Measurements from ENCODE around the gene ZNF565.
A peak's percentile ranks its signal among the peaks of the same experiment; 100 is the strongest.
"Not testable (repeated sequence)": the region's sequence is repeated elsewhere in the genome, so short reads cannot be mapped to it uniquely, and the experiment has no call there.

Gene ZNF565

DNA sequence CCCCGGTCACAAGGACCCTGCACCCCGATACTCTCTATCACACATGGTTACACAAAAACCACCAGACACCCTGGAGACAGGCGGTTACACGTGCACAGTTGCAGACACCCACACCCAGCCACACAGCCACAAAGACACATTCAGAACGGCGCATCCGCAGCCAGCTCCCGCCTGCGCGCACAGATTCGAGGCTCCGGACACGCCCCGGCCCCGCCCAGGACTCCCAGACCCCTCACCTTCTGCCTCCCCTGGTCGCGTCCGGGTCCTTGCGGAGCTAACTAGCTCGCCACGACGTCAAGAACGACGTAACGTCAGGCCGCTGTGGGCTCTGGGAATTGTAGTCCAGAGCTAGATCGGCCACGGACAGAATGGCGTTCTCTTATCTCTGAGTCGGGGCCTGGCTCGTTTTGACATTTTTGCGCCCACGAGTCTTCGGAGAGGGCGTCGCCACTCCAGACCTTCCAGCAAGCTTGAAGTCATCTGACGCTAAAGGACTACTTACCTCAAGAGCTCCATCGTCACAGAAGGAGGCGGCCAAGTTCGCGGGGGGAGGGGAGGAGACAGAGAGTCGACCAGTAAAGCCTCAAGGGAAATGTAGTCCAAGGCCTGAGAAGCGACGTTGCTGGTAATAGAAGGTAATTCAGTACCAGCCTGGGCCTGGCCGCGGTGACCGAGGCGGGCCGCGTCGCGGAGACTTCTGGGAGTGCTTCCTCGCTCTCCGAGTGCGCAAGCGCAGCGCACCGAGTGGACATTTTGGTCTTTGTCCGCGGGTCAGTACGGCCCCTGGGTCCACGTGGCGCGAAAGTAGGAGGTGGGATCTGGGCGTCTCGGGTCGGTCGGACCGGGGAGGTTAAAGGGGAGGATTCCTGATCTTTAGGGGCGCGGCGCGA is at the start of gene ZNF565, which contains the start of gene ZNF146:
TSS of gene ZNF565 (minus strand) at position 280 of the 890 bp plus-strand sequence. CDS start 12,680 bp downstream, outside the sequence.
TSS of gene ZNF146 (plus strand) at position 721 of the 890 bp plus-strand sequence. CDS start 21,335 bp downstream, outside the sequence.
- peak; percentile 99 for DNase-seq (ENCODE audit: low read depth)

DNA sequence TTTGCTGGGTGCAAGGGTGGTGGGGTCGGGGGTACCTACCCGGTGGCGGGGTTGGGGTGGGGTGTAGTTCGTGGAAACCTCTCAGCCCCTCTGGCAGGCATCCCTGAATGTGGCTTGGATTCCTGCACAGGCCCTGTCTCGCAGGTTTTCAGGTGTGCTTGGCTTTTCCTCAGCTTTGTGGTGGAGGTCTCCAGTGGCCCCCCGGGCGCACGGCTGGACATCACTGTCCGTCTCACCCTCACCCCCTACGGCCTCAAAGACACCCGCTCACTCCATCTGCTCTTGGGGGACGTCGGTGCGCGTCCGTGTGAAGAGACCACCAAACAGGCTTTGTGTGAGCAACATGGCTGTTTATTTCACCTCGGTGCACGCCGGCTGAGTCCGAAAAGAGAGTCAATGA is 44.7 kb upstream of the ZNF565 start:
- no peak for DNase-seq (ENCODE audit: low read depth)

DNA sequence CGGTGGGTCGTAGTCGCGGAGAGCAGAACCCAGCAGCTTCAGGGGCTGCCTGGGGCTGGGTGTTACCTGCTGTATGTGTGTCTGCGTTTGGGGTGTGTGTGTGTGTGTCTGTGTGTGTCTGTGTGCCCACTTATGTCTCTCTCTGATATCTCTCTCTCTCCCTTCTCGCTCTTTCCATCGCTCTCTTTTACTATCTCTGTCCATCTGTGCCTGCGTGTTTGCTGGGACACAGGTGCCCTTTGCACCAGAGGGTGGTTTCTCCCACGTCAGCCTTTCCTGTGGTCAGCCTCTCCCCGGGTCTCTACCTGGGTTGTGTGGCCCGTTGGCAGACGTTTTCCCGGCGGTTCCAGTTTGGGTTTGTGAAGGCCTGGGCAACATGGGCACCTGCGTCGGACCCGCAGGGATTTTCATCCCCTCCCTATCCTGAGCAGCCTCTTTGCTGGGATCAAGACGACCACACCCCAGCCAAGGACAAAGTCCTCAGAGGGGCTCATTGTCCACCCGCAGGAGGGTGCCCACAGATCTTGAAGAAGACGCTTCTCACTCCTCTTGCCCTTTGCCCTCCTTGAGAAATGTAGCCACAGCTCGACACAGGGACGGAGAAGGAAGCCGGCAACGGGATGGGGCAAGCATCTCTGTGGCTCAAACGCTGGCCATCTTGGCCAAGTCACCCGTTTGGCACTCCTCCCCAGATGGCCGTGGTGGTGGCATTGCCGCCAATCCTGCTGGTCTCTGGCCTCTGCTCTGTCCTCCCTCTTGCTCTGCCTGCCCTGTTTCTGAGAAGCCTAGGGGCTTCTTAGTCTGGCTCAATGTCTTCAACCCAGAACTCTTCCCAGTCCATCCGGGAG is 43.8 kb upstream of the ZNF565 start:
- DNase-seq (ENCODE audit: low read depth), result no peak

DNA sequence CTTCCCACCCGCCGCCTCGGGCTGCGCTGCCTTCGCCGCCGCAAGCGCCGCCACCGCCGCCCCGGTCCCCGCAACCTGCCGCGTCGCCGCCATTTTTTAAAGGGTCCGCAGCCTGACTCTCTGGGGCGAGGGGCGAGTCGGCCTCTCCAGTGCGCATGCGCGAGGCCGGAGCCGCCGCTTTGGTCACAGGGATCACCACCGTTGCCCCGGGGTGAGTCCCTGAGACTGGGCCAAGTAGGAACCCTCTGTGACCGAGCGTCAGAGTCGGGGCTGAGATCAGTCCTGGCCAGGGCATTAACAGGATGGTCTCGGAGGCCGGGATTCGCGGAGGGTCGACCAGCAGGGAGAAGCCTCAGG is 43.0 kb upstream of the ZNF565 start:
- no peak for DNase-seq (ENCODE audit: low read depth)

DNA sequence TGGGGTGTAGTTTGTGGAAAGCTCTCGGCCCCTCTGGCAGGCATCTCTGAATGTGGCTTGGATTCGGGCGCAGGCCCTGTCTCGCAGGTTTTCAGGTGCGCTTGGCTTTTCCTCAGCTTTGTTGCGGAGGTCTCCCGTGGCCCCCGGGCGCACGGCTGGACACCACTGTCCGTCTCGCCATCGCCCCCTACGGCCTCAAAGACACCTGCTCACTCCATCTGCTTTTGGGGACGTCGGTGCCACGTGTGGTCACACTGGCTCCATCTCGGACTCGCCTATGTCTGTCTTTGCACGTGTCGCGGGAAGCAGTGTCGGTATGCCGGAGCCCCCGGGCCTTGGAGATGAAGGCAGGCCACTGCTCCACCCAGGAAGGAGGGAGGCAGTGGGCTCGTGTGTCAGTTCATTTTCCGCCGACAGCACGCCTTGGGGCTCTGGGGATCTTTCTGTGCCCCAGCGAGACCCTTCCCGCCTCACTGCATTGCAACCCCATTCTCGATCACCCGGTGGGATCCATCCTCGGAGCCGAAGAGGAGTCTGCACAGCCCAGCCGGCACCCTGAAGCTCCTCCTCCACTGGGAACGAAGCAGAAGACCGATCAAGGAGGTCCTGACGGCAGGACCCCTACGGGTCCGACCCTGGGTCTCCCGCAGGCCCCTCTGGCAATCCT is 42.5 kb upstream of the ZNF565 start:
- no peak for DNase-seq (ENCODE audit: low read depth)

DNA sequence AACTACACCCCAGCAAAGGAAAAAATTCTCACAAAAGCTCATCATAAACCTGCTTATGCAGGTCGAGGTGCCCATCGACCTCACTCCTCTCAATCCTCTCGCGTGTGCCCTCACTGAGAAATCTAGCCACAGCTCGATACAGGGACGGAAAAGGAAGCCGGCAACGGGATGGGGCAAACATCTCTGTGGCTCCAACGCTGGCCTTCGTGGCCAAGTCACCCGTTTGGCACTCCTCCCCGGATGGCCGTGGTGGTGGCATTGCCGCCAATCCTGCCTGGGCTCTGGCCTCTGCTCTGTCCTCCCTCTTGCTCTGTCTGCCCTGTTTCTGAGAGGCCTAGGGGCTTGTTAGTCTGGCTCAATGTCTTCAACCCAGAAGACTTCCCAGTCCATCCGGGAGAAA is 41.6 kb upstream of the ZNF565 start:
- DNase-seq (ENCODE audit: low read depth), result no peak

DNA sequence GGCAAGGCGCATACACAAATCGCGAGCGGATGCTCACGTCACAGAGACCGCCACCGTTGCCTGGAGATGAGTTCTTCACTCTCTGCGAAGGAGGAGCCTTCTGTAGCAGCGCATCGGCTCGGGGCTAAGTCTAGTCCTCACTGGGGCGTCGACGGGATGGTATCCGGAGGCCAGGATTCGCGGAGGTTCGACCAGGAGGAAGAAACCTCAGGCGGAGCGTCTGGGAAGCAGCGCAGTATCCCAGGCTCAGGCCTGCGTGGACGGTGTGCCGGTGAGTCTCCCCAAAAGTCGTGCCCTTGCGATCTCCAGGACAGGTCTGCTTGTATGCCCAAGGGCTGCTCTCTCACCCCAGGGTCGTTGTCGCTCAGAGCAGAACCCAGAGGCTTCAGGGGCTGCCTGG is 40.9 kb upstream of the ZNF565 start:
- DNase-seq (ENCODE audit: low read depth), result no peak

DNA sequence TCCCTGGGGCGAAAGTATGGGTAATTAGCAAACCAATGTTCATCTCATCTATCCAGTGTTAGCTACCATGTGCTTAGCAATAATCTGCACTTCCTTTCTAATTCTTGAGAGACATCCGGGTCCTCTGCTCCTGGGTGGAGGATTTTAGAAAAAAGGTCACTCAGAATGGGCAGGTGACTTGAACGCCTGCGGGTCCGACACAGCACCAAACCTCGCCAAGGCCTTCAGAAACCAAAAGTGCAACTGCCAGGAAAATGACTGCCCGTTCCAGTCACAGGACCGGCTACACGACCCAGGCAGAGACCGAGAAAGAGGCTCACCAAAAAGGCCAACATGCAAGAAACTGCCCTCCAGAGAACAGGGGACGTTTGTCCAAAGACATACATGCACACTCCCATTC is 40.4 kb upstream of the ZNF565 start:
- DNase-seq (ENCODE audit: low read depth), result no peak

DNA sequence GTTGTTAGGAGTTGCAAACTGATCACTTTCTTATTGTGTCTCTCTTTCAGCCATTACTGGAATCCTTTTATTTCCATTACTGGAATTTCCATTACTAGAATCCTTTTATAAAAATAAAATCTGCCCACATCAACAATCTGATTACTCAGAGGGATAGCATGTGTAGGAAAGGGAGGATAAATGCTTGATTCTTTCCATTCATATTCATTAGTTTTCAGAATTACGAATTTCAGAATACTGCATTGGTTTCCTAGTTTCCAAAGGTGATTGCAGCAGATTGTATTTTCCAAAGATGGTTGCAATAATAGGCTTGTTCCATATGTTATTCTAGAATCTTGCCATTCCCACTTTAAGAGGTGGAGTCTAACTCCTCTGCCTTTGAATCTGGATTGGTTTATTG is 37.6 kb upstream of the ZNF565 start:
- no peak for DNase-seq (ENCODE audit: low read depth)

DNA sequence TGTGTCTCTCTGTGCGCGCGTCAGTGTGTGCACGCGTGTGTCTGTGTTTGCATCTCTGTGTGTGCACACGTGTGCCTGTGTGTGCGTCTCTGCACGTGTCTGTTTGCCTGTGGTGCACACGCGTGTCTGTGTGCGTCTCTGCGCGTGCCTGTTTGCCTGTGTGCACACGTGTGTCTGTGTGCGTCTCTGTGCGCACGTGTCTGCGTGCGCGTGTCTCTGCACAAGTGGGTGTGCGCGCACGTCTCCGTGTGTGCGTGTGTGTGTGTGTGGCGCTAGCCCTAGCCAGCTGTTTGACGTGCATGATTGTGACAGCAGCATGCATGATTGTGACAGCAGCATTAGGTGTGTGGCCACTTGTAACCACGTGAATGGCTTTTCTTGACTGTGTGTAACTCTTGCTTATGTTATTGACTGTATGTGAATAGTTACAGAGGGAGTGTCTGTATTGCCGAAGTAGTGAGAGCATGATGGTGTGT is 31.6 kb upstream of the ZNF565 start:
- no peak for DNase-seq (ENCODE audit: low read depth)

DNA sequence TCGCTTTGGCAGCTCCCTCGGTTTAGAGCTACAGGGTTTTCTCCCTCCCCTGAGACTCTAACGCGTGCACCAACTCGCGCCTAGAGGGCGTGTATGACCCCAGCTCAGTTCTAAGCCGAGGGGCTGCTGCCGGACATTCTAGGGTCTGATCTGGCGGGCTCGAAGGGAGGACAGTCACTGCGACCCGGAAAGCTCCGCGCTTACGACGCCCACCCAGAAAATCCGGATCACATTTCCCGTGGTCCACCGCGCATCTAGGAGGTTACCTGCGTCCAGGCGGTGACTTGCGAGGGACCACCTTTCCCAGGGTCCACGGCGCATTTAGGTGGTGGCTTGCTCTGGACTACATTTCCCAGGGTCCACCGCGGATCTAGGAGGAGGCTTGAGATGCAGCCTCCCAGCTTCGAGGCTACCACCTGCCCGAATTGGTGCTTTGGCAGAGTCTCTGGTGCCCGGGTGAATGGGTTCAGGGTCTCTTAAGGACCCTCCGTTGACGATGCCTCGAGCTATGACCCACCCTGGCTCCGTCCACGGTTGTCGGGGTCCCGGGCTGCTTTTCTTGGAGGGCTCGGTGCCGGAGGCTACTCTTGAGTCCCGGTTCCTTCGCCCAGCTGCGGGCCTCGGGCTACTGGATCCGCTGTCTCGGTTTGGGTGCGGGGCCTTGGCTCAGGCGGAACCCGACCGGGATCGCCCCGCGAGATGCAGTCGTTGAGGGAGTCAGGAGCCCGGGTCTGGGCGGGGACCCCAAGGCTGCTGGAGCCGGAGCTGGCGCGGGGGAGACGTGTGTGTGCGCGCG is 30.9 kb upstream of the ZNF565 start:
- DNase-seq (ENCODE audit: low read depth), result no peak

DNA sequence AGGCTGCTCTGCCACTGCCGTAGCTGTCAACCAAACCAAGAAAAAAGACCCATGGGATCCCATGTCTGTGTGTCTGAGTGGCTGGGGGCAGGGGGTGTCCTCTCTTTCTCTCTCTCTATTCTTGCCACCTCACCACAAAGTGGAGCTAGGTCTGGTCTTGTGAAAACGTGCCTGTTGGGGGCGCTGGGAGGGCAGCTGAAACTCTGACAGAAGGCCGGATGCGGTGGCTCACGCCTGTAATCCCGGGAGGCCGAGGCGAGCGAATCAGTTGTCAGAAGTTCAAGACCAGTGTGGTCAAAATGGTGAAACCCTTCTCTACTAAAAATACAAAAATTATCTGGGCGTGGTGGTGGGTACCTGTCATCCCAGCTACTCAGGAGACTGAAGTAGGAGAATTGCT is 29.6 kb upstream of the ZNF565 start:
- no peak for DNase-seq (ENCODE audit: low read depth)

DNA sequence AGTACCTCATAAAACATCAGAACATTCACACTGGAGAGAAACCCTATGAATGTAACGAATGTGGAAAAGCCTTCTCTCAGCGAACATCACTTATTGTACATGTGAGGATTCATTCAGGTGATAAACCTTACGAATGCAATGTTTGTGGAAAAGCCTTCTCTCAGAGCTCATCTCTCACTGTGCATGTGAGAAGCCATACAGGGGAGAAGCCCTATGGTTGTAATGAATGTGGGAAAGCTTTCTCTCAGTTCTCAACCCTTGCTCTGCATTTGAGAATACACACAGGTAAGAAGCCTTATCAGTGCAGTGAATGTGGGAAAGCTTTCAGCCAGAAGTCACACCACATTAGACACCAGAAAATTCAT is 22.5 kb upstream of the ZNF565 start:
- DNase-seq (ENCODE audit: low read depth), result no peak

DNA sequence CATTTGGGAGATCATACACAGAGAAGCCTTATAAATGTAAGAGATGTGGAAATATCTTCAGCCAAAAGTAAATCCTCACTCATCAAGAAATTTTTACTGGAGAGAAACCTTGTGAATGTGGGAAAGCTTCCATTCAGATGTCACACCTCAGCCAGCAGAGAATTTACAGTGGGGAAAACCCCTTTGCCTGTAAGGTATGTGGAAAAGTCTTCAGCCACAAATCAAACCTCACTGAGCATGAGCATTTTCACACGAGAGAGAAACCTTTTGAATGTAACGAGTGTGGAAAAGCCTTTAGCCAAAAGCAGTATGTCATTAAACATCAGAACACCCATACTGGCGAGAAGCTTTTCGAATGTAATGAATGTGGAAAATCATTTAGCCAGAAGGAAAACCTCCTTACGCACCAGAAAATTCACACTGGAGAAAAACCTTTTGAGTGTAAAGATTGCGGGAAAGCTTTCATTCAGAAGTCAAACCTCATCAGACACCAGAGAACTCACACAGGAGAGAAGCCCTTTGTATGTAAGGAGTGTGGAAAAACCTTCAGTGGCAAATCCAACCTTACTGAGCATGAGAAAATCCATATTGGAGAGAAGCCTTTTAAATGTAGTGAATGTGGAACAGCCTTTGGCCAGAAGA is 22.0 kb upstream of the ZNF565 start:
- DNase-seq (ENCODE audit: low read depth), result no peak

DNA sequence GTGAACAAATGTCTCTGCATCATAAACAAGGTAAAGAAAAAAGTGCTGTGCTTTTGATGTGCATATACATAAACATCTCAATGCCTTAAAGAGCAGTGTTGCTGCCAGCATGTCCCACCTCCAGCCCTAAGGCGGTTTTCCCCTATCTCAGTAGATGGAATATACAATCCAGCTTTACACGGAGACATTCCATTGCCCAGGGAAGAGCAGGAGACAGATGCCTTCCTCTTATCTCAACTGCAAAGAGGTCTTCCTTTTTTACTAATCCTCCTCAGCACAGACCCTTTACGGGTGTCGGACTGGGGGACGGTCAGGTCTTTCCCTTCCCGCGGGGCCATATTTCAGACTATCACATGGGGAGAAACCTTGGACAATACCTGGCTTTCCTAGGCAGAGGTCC is 19.2 kb upstream of the ZNF565 start:
- DNase-seq (ENCODE audit: low read depth), result not testable (repeated sequence)

DNA sequence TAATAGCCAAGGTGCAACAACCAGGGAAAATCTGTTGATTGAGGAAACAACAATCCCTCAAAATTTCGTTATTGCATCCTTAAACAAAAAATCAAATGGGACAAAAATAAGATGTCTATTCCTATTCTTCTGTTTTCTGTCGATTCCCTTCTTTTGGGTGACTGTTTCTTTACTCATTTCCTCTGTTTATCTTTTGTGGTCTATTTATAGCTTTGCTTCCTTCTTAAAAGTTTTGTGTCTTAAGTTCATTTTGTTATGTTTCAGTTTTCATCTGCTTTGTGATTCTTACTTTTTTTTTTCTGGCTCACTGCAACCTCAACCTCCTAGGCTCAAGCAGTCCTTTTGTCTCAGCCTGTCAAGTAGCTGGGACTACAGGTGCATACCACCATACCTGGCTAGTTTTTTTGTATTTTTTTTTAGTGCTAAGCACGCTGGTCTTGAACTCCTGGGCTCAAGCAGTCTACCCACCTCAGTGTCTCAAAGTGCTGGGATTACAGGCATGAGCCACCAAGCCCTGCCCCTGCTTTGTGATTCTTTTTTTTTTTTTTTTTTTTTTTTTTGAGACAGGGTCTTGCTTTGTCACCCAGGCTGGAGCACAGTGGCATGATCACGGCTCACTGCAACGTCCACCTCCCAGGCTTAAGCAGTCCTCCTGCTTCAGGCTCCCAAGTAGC is 10.9 kb upstream of the ZNF565 start:
- peak; percentile 72 for DNase-seq (ENCODE audit: low read depth)

DNA sequence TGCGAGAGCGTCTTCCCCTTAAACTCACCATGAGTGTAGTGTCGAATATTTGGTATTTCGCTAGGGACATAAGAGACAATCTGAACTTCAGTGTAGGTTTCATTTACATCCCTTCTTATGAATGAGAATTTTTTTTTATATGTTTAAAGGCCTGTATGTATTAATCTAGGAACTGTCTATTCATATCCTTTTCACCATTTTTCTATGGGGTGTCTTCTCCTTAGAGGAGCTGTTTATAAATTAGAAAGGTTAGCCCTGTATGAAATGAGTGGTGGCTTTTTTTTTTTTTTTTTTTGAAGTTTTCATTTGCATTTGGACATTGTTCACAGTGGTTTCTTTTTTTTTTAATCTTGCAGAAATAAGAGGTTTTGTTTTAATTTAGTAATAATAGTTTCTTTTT is 8.0 kb upstream of the ZNF565 start:
- no peak for DNase-seq (ENCODE audit: low read depth)

DNA sequence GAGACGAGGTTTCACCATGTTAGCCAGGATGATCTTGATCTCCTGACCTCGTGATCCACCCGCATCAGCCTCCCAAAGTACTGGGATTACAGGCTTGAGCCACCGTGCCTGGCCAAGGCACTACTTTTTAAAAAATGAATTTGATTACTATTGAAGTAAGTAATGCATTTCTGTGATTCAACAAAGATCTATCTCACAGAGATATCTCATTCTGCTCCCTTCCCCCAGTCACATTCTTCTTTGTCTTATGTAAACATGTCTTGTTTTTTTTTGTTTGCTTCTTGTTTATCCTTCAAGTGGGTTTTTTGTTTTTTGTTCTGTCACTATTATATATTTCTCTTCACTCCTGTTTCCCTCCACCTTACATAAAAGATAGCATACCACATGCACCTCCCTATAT is 7.0 kb upstream of the ZNF565 start:
- DNase-seq (ENCODE audit: low read depth), result no peak

DNA sequence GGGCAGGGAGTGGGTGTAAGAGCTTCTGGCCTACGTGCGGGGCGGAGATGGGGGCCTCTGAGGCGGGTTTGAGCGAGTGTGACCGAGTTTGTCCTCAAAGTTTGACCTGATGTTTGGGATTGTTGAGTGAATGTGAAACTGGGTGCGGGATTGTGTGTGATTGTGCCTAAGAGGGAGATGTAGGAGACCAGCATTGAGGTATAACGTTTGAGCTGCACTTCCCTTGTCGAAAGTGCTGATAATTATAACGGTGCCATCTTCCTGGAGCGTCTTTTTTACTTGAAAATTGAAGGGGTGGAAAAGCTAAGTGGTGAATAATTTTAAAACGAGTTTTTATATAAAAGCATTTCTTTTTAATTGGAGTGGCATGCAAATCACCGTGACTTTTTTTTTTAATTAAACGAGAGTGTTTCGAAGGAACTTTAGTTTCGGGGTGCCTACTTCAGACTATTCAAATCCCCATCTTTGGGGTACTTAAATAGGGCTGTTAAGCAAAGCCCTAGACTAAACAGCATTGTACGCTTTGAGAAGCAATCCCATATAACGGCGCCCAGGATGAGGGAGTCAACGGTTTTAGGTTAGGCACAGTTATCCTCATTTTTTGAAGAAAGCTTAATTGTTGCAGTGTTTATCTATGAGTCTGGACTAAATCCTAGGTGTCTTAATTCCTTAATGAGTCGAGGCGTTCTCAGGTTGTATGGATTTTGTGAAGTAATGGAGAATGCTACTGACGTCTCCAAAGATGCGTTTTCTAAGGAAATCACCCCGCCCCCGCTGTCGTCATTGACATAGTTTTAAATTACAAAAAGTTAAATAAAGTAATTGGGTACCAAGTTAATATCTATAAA is 1.0 kb upstream of the ZNF565 start:
- peak; percentile 70 for DNase-seq (ENCODE audit: low read depth)

DNA sequence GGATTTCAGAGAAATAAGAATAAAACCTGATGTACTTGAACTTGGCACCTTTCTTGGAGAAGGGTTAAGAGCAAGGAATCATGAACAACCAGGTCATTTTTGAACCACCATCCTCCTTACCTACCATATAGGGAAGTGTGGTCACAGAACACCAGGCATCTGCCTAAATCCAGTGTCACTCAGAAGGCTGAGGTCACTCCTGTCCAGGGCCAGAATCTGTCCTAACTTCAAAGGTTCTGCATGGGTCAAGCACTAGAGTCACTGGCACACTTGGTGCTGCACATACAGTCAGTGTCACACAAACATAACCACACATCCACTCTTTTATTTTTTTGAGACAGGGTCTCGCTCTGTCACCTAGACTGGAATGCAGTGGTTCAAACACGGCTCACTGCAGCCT is 1.6 kb downstream of the ZNF565 start:
- DNase-seq (ENCODE audit: low read depth), result no peak

Measured in iris pigment epithelial cell (primary cell).